Renal cortical epithelial cell (primary cell): Measurements from ENCODE around the gene PPIP5K2. TPM values are rescaled to one million over a fixed set of nuclear protein-coding genes. Genes with fewer than 3 reads are reported as not detected.
A peak's percentile ranks its signal among the peaks of the same experiment; 100 is the strongest.
"Not testable (repeated sequence)": the region's sequence is repeated elsewhere in the genome, so short reads cannot be mapped to it uniquely, and the experiment has no call there.

ENCODE experiments used
- DNase-seq: peaks from one replicate; pipeline ENCODE4 v3.0.0-alpha.2; 2011; ENCODE audit warnings: low read depth
- total RNA-seq: library from RNA; depleted of rRNA; stranded (reverse); fragments of >200 nt; gene quantifications from 2 replicates; pipeline ENCODE4 v1.2.3, GENCODE V29; 2014

PPIP5K2 gene
- total RNA-seq = 43.1 and 54.4 TPM in 2 replicates

GRCh38 chr5:103119765-103120606, at the start of gene PPIP5K2, which contains the start of gene GIN1:
TSS of gene PPIP5K2 (plus strand) at chr5:103120301. CDS start at chr5:103129590, 9,289 bp downstream.
TSS of gene GIN1 (minus strand) at chr5:103120138. CDS start at chr5:103108707, 11,431 bp downstream.
- peak; percentile 96 for DNase-seq

GRCh38 chr5:103073500-103073899, 46.6 kb upstream of the PPIP5K2 start:
- not testable (repeated sequence) for DNase-seq

DNA sequence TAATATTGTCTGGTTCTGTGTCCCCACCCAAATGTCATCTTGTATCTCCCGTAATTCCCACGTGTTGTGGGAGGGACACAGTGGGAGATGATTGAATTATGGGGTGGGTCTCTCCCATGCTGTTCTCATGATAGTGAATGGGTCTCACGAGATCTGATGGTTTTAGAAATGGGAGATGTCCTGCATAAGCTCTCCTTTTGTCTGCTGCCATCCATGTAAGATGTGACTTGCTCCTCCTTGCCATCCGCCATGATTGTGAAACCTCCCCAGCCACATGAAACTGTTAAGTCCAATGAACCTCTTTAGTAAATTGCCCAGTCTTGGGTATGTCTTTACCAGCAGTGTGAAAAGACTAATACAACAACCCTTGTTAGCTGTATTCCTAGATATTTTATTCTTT, 44.7 kb upstream of the PPIP5K2 start:
- no peak for DNase-seq

- DNase-seq = no peak
These were observed 40.3 kb upstream of the PPIP5K2 start for GRCh38 chr5:103079796-103080195.

DNA sequence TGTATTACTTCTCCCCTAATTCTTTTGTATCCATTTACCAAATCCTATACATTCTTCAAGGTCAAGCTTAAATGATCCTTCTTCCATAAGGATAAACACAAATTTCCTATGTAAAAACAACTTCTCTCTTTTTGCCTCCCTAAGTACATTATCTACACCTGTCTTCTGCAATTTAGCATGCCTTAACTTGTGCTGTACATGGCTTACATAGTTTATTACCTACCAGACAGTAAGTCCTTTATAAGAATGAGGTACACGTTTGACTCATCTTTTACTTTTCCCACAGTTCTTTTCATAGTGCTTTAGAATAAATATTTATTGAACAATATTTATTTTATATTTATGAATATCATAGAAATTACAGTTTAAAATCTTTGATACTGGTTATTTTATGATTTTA, 33.6 kb upstream of the PPIP5K2 start:
- DNase-seq = no peak

DNA sequence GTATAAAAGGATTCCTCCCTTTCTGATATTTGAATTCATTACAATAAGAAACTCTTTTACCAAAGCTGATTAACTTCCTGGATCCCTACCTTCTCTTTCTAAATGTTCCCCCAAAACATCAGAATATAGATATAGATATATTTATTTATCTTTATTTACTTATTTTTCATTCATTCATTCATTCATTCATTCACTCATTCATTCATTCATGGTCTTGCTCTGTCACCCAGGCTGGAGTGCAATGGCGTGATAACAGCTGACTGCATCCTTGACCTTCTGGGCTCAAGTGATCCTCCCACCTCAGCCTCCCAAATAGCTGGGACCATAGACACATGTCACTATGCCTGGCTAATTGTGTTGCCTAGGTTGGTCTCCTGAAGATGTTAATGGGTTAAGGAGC, 30.8 kb upstream of the PPIP5K2 start:
- no peak for DNase-seq

GRCh38 chr5:103090791-103091190, 29.3 kb upstream of the PPIP5K2 start:
- DNase-seq = no peak

DNA sequence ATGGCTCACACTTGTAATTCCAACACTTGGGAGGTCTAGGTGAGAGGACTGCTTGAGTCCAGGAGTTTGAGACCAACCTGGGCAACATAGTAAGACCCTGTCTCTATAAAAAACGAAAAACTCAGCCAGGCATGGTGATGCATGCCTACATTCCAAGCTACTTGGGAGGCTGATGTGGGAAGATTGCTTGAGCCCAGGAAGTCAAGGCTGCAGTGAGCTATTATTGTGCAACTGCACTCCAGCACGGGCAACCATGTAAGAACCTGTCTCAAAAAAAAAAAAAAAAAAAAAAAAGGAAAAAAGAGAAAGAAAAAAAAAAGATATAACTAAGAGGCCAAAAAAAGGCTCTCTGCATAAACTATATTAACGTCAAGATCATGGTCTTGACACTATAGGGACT, 27.4 kb upstream of the PPIP5K2 start:
- no peak for DNase-seq

DNA sequence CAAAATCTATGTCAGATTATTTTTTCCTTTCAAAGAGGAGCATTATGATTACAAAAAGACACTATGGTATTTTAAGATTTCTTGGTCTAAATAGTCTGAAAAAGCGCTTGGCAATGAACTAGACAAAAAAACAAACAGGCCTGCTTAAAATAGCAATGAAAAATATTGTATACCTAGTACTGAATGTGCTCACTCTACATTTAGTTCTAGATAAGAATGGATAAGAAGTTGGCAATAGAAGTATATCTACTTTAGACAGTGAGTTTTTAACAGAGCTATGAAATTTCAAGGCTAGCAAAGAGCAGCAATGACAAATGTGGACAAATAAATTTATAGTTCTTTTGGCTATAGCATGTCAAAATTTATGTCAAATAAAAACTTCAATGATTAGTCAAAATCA, 26.4 kb upstream of the PPIP5K2 start:
- no peak for DNase-seq

DNA sequence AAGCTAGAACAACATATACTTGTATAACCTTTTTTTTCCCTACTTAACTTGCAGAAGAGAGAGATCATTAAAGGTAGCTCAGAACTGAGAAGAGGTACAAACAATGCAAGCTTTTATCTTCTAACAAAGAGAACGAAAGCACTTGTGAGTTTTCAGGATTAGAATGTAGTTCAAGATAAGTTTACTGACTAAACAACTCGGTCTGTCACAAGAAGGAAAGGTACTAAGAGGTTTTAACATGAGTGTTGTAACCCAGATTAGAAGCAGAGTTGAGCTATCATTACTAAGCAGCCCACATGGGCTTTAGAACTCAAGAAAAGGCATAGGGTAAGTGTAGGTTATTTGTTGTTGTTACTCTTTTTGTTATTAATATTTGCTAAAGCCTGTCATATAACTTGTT, 25.4 kb upstream of the PPIP5K2 start:
- DNase-seq = peak; percentile 7

GRCh38 chr5:103098993-103099392, 21.1 kb upstream of the PPIP5K2 start:
- no peak for DNase-seq

GRCh38 chr5:103101079-103101750, 18.9 kb upstream of the PPIP5K2 start:
- DNase-seq = no peak

- no peak for DNase-seq
These were observed 17.9 kb upstream of the PPIP5K2 start for GRCh38 chr5:103102234-103102633.

- no peak for DNase-seq
These were observed 12.0 kb upstream of the PPIP5K2 start for GRCh38 chr5:103108086-103108485.

DNA sequence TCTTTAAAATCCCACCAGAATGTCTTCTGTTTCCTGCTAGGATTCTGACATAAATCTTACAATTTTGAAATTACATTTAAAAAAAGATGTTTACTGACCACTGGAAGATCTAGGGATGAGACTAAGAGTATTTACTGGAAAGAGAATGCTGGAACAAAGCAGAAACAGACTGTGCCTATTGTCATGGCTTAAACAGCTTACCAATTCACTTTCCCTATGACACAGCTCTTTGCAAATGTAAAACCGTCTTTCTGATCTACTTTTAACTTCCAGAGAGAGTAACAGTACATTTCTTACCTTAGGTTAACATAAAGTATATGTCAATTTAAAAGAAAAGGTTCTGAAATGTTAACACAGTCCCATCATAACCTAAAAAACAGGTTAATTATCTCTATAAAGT, 10.8 kb upstream of the PPIP5K2 start:
- no peak for DNase-seq

GRCh38 chr5:103110403-103110802, 9.7 kb upstream of the PPIP5K2 start:
- DNase-seq = no peak

GRCh38 chr5:103111468-103111867, 8.6 kb upstream of the PPIP5K2 start:
- DNase-seq = no peak

DNA sequence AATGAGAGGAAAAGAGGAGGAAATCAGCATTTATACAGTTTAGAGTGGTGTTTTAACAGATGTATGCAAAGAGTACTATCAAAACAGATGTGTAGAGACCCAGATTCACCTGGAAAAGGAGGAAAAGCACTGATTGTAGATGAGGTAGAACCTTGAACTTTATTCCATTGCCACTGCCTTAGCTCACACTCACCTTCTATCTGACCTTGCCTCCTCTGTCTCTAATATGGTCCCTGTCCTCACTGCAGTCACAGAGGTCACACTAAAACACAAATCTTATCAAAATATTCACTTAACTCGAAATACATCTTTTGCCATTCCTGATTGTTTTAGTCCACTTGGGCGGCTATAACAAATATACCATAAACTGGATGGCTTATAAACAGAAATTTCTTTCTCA, 7.2 kb upstream of the PPIP5K2 start:
- no peak for DNase-seq

- peak; percentile 12 for DNase-seq
These were observed 5.7 kb upstream of the PPIP5K2 start for GRCh38 chr5:103114440-103114839.

GRCh38 chr5:103117471-103117991, 2.6 kb upstream of the PPIP5K2 start:
- peak; percentile 9 for DNase-seq

- peak; percentile 39 for DNase-seq
These were observed 884 bp upstream of the PPIP5K2 start for GRCh38 chr5:103119070-103119764.

GRCh38 chr5:103120607-103121200, 603 bp downstream of the PPIP5K2 start:
- peak; percentile 16 for DNase-seq
